B cell (primary cell): Measurements from ENCODE around the gene WWC2. TPM values are rescaled to one million over a fixed set of nuclear protein-coding genes. Genes with fewer than 3 reads are reported as not detected.
"Not testable (repeated sequence)": the region's sequence is repeated elsewhere in the genome, so short reads cannot be mapped to it uniquely, and the experiment has no call there.

Source experiments
- ATAC-seq: fragments of 200-7000 bp; cut with Tn5 transposase; one replicate; pipeline ENCODE4 v1.10.0; 2021; ENCODE audit warnings: low read depth, mild to moderate bottlenecking, moderate number of reproducible peaks, moderate library complexity
- CTCF ChIA-PET: fragments of 350-600 bp; sonication (Branson Sonifier 250); formaldehyde crosslinking; loops from one replicate; lab custom pipeline; 2021; ENCODE audit warnings: antibody characterized with exemption, inconsistent platforms; lab: Charles Lee
- POLR2A ChIA-PET: fragments of 350-600 bp; sonication (Branson Sonifier 250); formaldehyde crosslinking; loops from one replicate; lab custom pipeline; 2021; ENCODE audit warnings: antibody characterized with exemption; lab: Charles Lee
- DNase-seq: peaks from one replicate; pipeline ENCODE4 v3.0.0; 2013
- H2AFZ ChIP-seq: 2 replicates; pipeline ENCODE4 v1.6.1; 2012; ENCODE audit warnings: mild to moderate bottlenecking, low read depth, low read length; ENCODE audit not compliant: insufficient read depth, poor library complexity, severe bottlenecking
- H3K27ac ChIP-seq, 2 donors: 1 replicate in 1 of 2; 2 replicates in 1 of 2; pipeline ENCODE4 v1.5.1; 2012 to 2013; ENCODE audit warnings: low read length in 2 of 2, mild to moderate bottlenecking in 2 of 2, moderate library complexity in 1 of 2
- H3K27me3 ChIP-seq, 4 experiments: fragments of 200-600 bp in 1 of 4; sonication (generic) in 1 of 4; replicated peaks in 1 of 4; 1 replicate in 2 of 4; 2 replicates in 2 of 4; pipeline versions ENCODE4 v1.6.1 to v1.7.0; 2013 to 2016; ENCODE audit warnings: low read length in 3 of 4, mild to moderate bottlenecking in 2 of 4, mixed read lengths in 1 of 4, moderate library complexity in 1 of 4; ENCODE audit not compliant: insufficient read depth in 4 of 4, control insufficient read depth in 3 of 4; ENCODE audit errors: control extremely low read depth in 1 of 4
- H3K36me3 ChIP-seq, 2 experiments: replicated peaks in 1 of 2; 1 replicate in 1 of 2; 2 replicates in 1 of 2; pipeline versions ENCODE4 v1.6.1 to v1.7.1; 2013; ENCODE audit warnings: low read length in 1 of 2; ENCODE audit not compliant: insufficient read depth in 2 of 2, control insufficient read depth in 1 of 2; ENCODE audit errors: control extremely low read depth in 1 of 2, extremely low read depth in 1 of 2
- H3K4me1 ChIP-seq, 2 donors: fragments of 200-600 bp in 1 of 2; sonication (generic) in 1 of 2; 1 replicate in 1 of 2; 2 replicates in 1 of 2; pipeline versions ENCODE4 v1.5.1 to v1.6.1; 2013 to 2017; ENCODE audit warnings: low read length in 2 of 2; ENCODE audit not compliant: control insufficient read depth in 2 of 2, insufficient read depth in 2 of 2
- H3K4me2 ChIP-seq: replicated peaks from 2 replicates; pipeline ENCODE3; 2012; ENCODE audit warnings: mild to moderate bottlenecking, low read depth, low read length; ENCODE audit not compliant: poor library complexity, severe bottlenecking
- H3K4me3 ChIP-seq, 5 experiments: fragments of 200-600 bp in 1 of 5; sonication (generic) in 1 of 5; 1 replicate in 3 of 5; 2 replicates in 2 of 5; pipeline versions ENCODE4 v1.5.1 to v1.7.0; 2011 to 2016; ENCODE audit warnings: low read length in 4 of 5, mild to moderate bottlenecking in 4 of 5, low read depth in 2 of 5, control low read depth in 1 of 5, moderate library complexity in 1 of 5; ENCODE audit not compliant: insufficient read depth in 1 of 5; ENCODE audit errors: control extremely low read depth in 1 of 5, extremely low read depth in 1 of 5
- H3K79me2 ChIP-seq: fragments of 200-600 bp; sonication (generic); one replicate; pipeline ENCODE4 v1.6.0; 2016; ENCODE audit warnings: low read length; ENCODE audit not compliant: control insufficient read depth, insufficient read depth
- H3K9ac ChIP-seq: fragments of 200-600 bp; sonication (generic); 2 replicates; pipeline ENCODE4 v1.6.1; 2017; ENCODE audit warnings: mild to moderate bottlenecking, low read length, moderate library complexity
- H3K9me3 ChIP-seq, 3 donors: one replicate each; pipeline versions ENCODE4 v1.6.1 to v1.7.1; 2013; ENCODE audit warnings: low read length in 2 of 3; ENCODE audit not compliant: control insufficient read depth in 2 of 3, insufficient read depth in 1 of 3; ENCODE audit errors: control extremely low read depth in 1 of 3
- H4K20me1 ChIP-seq: 2 replicates; pipeline ENCODE4 v1.6.0; 2012; ENCODE audit warnings: mild to moderate bottlenecking, low read length; ENCODE audit not compliant: insufficient read depth, control insufficient read depth, poor library complexity, severe bottlenecking
- H3K27ac Mint-ChIP-seq: one replicate; pipeline ENCODE4 v1.8.0; 2021; ENCODE audit warnings: mixed read lengths
- H3K27me3 Mint-ChIP-seq: one replicate; pipeline ENCODE4 v1.8.0; 2021; ENCODE audit warnings: mixed read lengths
- H3K4me1 Mint-ChIP-seq: one replicate; pipeline ENCODE4 v1.8.0; 2021; ENCODE audit warnings: mixed read lengths
- H3K4me3 Mint-ChIP-seq: one replicate; pipeline ENCODE4 v1.8.0; 2021; ENCODE audit warnings: mixed read lengths
- H3K9me3 Mint-ChIP-seq: one replicate; pipeline ENCODE4 v1.8.0; 2022; ENCODE audit warnings: mixed read lengths; ENCODE audit not compliant: insufficient read depth
- EZH2 ChIP-seq: IDR thresholded peaks from 2 replicates; pipeline ENCODE4 v1.6.1; 2012; ENCODE audit warnings: borderline replicate concordance, low read depth, mild to moderate bottlenecking, moderate library complexity, low read length; ENCODE audit not compliant: insufficient read depth, poor library complexity, severe bottlenecking
- whole genome bisulfite sequencing: methylation state at CpG from one replicate; pipeline ENCODE4 v1.1.5; 2013; ENCODE audit warnings: missing lambda C conversion rate; ENCODE audit not compliant: insufficient coverage; 5-methylcytosine and 5-hydroxymethylcytosine counted together
- intact Hi-C: fragments of 100-400 bp; cut with micrococcal nuclease; formaldehyde crosslinking; loops from one replicate; pipeline ENCODE4 v1.10.0; 2022
- polyA plus RNA-seq: library from polyadenylated mRNA; depleted of rRNA; stranded (reverse); fragments of >200 nt; gene quantifications from 2 replicates; pipeline ENCODE4 v1.2.3, GENCODE V29; 2012
- total RNA-seq, 2 donors: library from RNA; stranded (reverse); fragments of 120-200 nt in 1 of 2; gene quantifications; 1 replicate in 1 of 2; 2 replicates in 1 of 2; pipeline versions ENCODE4 v1.2.3 to v1.2.4, GENCODE V29; 2013 to 2022
- TF ChIP-seq, protein P1 (sequence below): fragments of 200-600 bp; IDR thresholded peaks from one replicate; pipeline ENCODE4 v1.8.0; 2022; ENCODE audit warnings: antibody characterized with exemption, mild to moderate bottlenecking

WWC2 gene
- total and polyA plus RNA-seq, 2 donors (not counting 1 experiment from before 2014, with no cell fraction given), result 0.07 to 0.32 TPM

DNA sequence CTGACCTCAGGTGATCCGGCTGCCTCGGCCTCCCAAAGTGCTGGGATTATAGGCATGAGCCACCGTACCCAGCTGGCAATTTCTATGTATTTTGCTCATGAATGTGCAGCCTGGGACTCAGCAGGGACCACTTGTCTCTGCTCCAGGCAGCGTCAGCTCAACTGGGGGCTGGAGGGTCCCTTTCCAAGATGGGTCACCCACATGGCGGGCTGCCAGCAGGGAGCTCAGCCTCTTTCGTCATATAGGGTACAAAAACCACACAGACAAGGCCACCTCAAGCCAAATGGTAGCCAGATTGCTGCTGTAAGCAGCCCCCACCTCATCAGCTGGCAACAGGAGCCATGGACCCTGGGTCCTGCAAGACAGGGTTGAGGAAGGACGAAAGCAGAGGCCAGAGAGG is 225.6 kb downstream of the WWC2 start:
- Mint-ChIP-seq H3K27ac (no peak overlapping the region), H3K9me3 (no peaks in the 10 kb centered on the region), H3K4me3 (no peak overlapping the region), H3K4me1 (no peaks in the 10 kb centered on the region), H3K27me3 (peaks cover 6% of the 10 kb centered on the region)
- no peaks in the 10 kb centered on the region for H3K79me2 ChIP-seq
- no peak overlapping the region for H3K9ac ChIP-seq
- CTCF ChIA-PET, result no interaction called here
- no peak overlapping the region for H3K4me2 ChIP-seq
- POLR2A ChIA-PET, result no interaction called here
- no peak overlapping the region for H2AFZ ChIP-seq
- no peak for TF ChIP-seq EZH2
- TF ChIP-seq, protein P1, sequence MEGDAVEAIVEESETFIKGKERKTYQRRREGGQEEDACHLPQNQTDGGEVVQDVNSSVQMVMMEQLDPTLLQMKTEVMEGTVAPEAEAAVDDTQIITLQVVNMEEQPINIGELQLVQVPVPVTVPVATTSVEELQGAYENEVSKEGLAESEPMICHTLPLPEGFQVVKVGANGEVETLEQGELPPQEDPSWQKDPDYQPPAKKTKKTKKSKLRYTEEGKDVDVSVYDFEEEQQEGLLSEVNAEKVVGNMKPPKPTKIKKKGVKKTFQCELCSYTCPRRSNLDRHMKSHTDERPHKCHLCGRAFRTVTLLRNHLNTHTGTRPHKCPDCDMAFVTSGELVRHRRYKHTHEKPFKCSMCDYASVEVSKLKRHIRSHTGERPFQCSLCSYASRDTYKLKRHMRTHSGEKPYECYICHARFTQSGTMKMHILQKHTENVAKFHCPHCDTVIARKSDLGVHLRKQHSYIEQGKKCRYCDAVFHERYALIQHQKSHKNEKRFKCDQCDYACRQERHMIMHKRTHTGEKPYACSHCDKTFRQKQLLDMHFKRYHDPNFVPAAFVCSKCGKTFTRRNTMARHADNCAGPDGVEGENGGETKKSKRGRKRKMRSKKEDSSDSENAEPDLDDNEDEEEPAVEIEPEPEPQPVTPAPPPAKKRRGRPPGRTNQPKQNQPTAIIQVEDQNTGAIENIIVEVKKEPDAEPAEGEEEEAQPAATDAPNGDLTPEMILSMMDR, result no peak
- WGBS, result 92% methylated on average over 6 of the region's 7 CpGs
- H3K27me3 ChIP-seq, result no peaks in the 10 kb centered on the region
- intact Hi-C loops, result no loop called here
- no peaks in the 10 kb centered on the region for H4K20me1 ChIP-seq
- no peak for ATAC-seq
- DNase-seq, result no peak
- H3K36me3 ChIP-seq, result no peaks in the 10 kb centered on the region
- H3K4me3 ChIP-seq, result no peak overlapping the region
- H3K27ac ChIP-seq, result no peak overlapping the region
- H3K4me1 ChIP-seq, result no peaks in the 10 kb centered on the region
- peaks cover 0 to 3% (median 0%) of the 10 kb centered on the region in 3 donors for H3K9me3 ChIP-seq

- H3K27me3 Mint-ChIP-seq, H3K9me3 Mint-ChIP-seq, H3K4me2 ChIP-seq, H4K20me1 ChIP-seq, H3K4me3 ChIP-seq, H3K27ac Mint-ChIP-seq, H2AFZ ChIP-seq, H3K9me3 ChIP-seq, H3K36me3 ChIP-seq, H3K4me1 ChIP-seq, DNase-seq, H3K4me1 Mint-ChIP-seq, H3K79me2 ChIP-seq, CTCF ChIA-PET, H3K27ac ChIP-seq, H3K4me3 Mint-ChIP-seq, intact Hi-C loops, H3K27me3 ChIP-seq, POLR2A ChIA-PET, H3K9ac ChIP-seq, ATAC-seq: not testable (repeated sequence)
- WGBS, result 79% methylated on average over 4 of the region's 6 CpGs
Measured at GRCh38 chr4:183326387-183326786, 227.3 kb downstream of the WWC2 start.
